HepG2 (cell line): ENCODE measurements around the gene UGT1A7. TPM values are rescaled to one million over a fixed set of nuclear protein-coding genes. Genes with fewer than 3 reads are reported as not detected.

Source experiments
- ATAC-seq: fragments of 200-7000 bp; cut with Tn5 transposase; 3 replicates; pipeline ENCODE4 v1.9.1; 2020; ENCODE audit warnings: mild to moderate bottlenecking, moderate library complexity
- BruUV-seq: library from RNA; stranded (reverse); fragments of 400-500 nt; replicated peaks from 2 replicates; lab custom pipeline; 2021; lab: Mats Ljungman, UMichigan
- CTCF ChIA-PET: fragments of 300-600 bp; formaldehyde crosslinking; extraction: SDS; loops from one replicate; lab custom pipeline; 2021; ENCODE audit warnings: low total read pairs, inconsistent platforms, low intra/inter-chr PET ratio; lab: Yijun Ruan, JAX
- POLR2A ChIA-PET: fragments of 350-600 bp; sonication (Branson Sonifier 250); formaldehyde crosslinking; loops from one replicate; lab custom pipeline; 2020; ENCODE audit warnings: antibody characterized with exemption, inconsistent platforms; lab: Yijun Ruan, JAX
- DNase-seq: peaks from one replicate; pipeline ENCODE4 v3.0.0-alpha.2; 2015; ENCODE audit warnings: low spot score
- FAIRE-seq: peaks from 3 replicates; lab custom pipeline; 2011; peaks lifted over from hg19 to GRCh38; lab: Jason Lieb, UNC
- H2AFZ ChIP-seq: one replicate; pipeline ENCODE4 v1.6.1; 2011; ENCODE audit warnings: low read length, inconsistent platforms
- H3K27ac ChIP-seq: fragments of 300-600 bp; 3 replicates; pipeline ENCODE4 v1.8.0; 2011; ENCODE audit warnings: mixed run types, mild to moderate bottlenecking, mixed read lengths, low read length, inconsistent platforms; ENCODE audit not compliant: insufficient read depth; ENCODE audit errors: extremely low read length
- H3K27me3 ChIP-seq, 2 experiments: fragments of 200-600 bp in 1 of 2; 2 replicates in 1 of 2; 3 replicates in 1 of 2; pipeline versions ENCODE4 v1.6.0 to v1.8.0; 2011; ENCODE audit warnings: low read length in 2 of 2, mild to moderate bottlenecking in 2 of 2, moderate library complexity in 2 of 2, inconsistent platforms in 1 of 2; ENCODE audit not compliant: insufficient read depth in 2 of 2, control insufficient read depth in 1 of 2
- H3K36me3 ChIP-seq, 2 experiments: fragments of 200-600 bp in 1 of 2; replicated peaks in 1 of 2; 2 replicates in 1 of 2; 3 replicates in 1 of 2; pipeline versions ENCODE4 v1.5.1 to v1.8.0; 2011; ENCODE audit warnings: low read length in 2 of 2, inconsistent platforms in 1 of 2; ENCODE audit not compliant: insufficient read depth in 2 of 2, control insufficient read depth in 1 of 2
- H3K4me1 ChIP-seq: 2 replicates; pipeline ENCODE4 v1.5.1; 2012; ENCODE audit warnings: low read length, inconsistent platforms; ENCODE audit not compliant: insufficient read depth
- H3K4me2 ChIP-seq: 2 replicates; pipeline ENCODE4 v1.6.0; 2011; ENCODE audit warnings: low read depth, low read length, inconsistent platforms
- H3K4me3 ChIP-seq, 3 experiments: fragments of 200-600 bp in 1 of 3; sonication (generic), shearing (Covaris generic) in 1 of 3; replicated peaks in 1 of 3; 2 replicates each; pipeline ENCODE4 v1.5.1; 2011 to 2016; ENCODE audit warnings: low read length in 3 of 3, inconsistent platforms in 2 of 3, low read depth in 2 of 3, mild to moderate bottlenecking in 2 of 3, control low read depth in 1 of 3, mixed read lengths in 1 of 3; ENCODE audit not compliant: insufficient read depth in 1 of 3
- H3K79me2 ChIP-seq: one replicate; pipeline ENCODE4 v1.6.1; 2011; ENCODE audit warnings: low read length, inconsistent platforms; ENCODE audit not compliant: insufficient read depth
- H3K9ac ChIP-seq: 2 replicates; pipeline ENCODE4 v1.6.0; 2011; ENCODE audit warnings: mild to moderate bottlenecking, low read depth, low read length, inconsistent platforms; ENCODE audit not compliant: insufficient read depth
- H3K9me3 ChIP-seq: 2 replicates; pipeline ENCODE4 v1.5.1; 2012; ENCODE audit warnings: mild to moderate bottlenecking, low read length
- H4K20me1 ChIP-seq: 2 replicates; pipeline ENCODE4 v1.6.0; 2011; ENCODE audit warnings: inconsistent platforms, mild to moderate bottlenecking, low read length, moderate library complexity; ENCODE audit not compliant: insufficient read depth
- AHDC1 ChIP-seq: sonication (generic); formaldehyde crosslinking; IDR thresholded peaks from 2 replicates; pipeline ENCODE4 v1.5.1; 2020; ENCODE audit warnings: mild to moderate bottlenecking, missing genetic modification reagents, borderline replicate concordance
- WGBS: methylation state at CpG from one replicate; pipeline ENCODE4 v1.1.6; 2017; ENCODE audit warnings: low lambda C conversion rate; 5-methylcytosine and 5-hydroxymethylcytosine counted together
- in situ Hi-C: cut with HindIII; loops from 2 replicates; pipeline ENCODE4 v1.10.0; 2017; ENCODE audit warnings: low pct_unique_long_range_greater_than_20kb; ENCODE audit not compliant: extremely low pct_ligation_motif_present
- intact Hi-C: fragments of 100-400 bp; cut with micrococcal nuclease; formaldehyde crosslinking; loops from one replicate; pipeline ENCODE4 v1.10.0; 2022; ENCODE audit not compliant: unreplicated experiment
- polyA plus RNA-seq, 8 experiments: library from polyadenylated mRNA; depleted of rRNA in 3 of 8; stranded (reverse) in 7 of 8; unstranded in 1 of 8; fragments of >200 nt; fragmentation: Illumina TruSeq in 4 of 8; extraction: Trizol in 4 of 8; gene quantifications; 2 replicates each; pipeline versions ENCODE4 v1.2.1 to v1.2.3, GENCODE V29; 2011 to 2016; ENCODE audit warnings: low read depth in 4 of 8, missing spikeins in 1 of 8, mixed read lengths in 1 of 8; ENCODE audit not compliant: insufficient read depth in 1 of 8
- total RNA-seq, 5 experiments: library from RNA; depleted of rRNA; stranded (reverse); fragments of >200 nt; fragmentation: Illumina TruSeq; extraction: Trizol; gene quantifications; 2 replicates each; pipeline ENCODE4 v1.2.3, GENCODE V29; 2016; ENCODE audit warnings: low read depth in 1 of 5
- TF ChIP-seq, protein P1 (sequence below), 2 experiments: sonication (generic) in 1 of 2; formaldehyde crosslinking in 1 of 2; IDR thresholded peaks; 2 replicates each; pipeline versions ENCODE4 v1.4.0 to v1.6.1; 2018 to 2020; ENCODE audit warnings: missing genetic modification reagents in 2 of 2, borderline replicate concordance in 1 of 2, low read depth in 1 of 2, mild to moderate bottlenecking in 1 of 2, missing biosample characterization in 1 of 2

The UGT1A7 gene
- total and polyA plus RNA-seq, 2 of the 13 experiments (the other 11 are each of a cell fraction or from before 2014, with no cell fraction given) = not detected

DNA sequence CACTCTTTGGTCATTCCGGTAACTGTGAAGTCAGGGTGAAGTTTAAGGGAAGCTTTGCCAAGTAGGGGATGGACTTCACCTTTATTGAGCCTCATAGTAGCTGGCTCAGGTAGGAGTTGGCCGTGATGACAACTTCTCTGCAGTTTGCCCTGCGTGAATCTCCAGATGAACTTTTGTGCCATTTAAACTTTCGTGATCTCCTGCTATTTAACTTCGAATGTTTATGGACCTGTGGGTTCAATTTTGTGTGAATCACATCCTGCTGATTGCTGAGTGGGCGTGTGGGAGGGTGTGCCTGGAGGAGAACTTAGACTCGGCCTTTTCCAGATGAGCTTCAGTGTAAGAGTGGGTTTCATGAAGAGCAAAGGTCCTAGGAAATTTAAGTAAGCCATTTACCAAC, 82.6 kb downstream of the UGT1A7 start:
- Histone ChIP-seq H3K27ac (no peak overlapping the region), H3K9me3 (no peaks in the 10 kb centered on the region), H3K36me3 (no peaks in the 10 kb centered on the region), H3K79me2 (no peaks in the 10 kb centered on the region), H3K9ac (no peak overlapping the region), H2AFZ (no peak overlapping the region), H4K20me1 (no peaks in the 10 kb centered on the region), H3K4me3 (no peak overlapping the region), H3K4me2 (no peak overlapping the region), H3K27me3 (peaks cover 4 to 61% of the 10 kb centered on the region in 2 experiments; a peak in 3 of 5 replicates), H3K4me1 (peaks cover 12% of the 10 kb centered on the region)
- CTCF ChIA-PET = no interaction called here
- intact Hi-C loops = no loop called here
- ATAC-seq (no peak), FAIRE-seq (no peak), DNase-seq (no peak)
- TF ChIP-seq AHDC1 (CRISPR knock-in tag) = peak; percentile 33; the same call in 1 of the 2 replicates
- TF ChIP-seq, protein P1, sequence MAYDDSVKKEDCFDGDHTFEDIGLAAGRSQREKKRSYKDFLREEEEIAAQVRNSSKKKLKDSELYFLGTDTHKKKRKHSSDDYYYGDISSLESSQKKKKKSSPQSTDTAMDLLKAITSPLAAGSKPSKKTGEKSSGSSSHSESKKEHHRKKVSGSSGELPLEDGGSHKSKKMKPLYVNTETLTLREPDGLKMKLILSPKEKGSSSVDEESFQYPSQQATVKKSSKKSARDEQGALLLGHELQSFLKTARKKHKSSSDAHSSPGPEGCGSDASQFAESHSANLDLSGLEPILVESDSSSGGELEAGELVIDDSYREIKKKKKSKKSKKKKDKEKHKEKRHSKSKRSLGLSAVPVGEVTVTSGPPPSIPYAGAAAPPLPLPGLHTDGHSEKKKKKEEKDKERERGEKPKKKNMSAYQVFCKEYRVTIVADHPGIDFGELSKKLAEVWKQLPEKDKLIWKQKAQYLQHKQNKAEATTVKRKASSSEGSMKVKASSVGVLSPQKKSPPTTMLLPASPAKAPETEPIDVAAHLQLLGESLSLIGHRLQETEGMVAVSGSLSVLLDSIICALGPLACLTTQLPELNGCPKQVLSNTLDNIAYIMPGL (CRISPR knock-in tag; IDR thresholded peaks at IDR 0.05; ENCODE audit: borderline replicate concordance in 1 of 2, low read depth in 1 of 2) = no peak
- in situ Hi-C loops = no loop called here
- BruUV-seq = no TSS peak
- 13% methylated on average over 7 of the region's 7 CpGs for WGBS
- POLR2A ChIA-PET = no interaction called here
